ENCODE results near the gene CSTPP1. TPM values are rescaled to one million over a fixed set of nuclear protein-coding genes. Genes with fewer than 3 reads are reported as not detected.

Gene CSTPP1
- total RNA-seq, 4 donors from 2014 or later, result 4.9 to 33.8 (median 19.5) TPM

DNA sequence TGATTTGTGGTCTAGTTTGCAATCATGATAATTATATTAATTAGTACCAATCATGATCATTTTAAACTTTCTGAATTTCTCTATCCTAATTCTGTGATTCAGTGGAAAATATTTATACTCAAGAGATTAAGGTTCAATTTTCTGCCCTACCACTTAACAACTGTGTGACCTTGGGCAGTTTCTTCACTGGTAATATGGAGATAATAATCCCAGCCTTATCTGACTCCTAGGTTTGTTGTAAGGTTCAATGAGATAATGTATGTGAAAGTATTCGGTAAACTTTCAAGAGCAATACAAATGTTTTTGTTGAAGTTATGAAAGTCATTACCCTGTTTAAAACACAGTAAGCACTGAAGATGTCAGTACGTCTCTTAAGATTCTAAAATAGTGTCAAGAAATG lies 36.3 kb downstream of the CSTPP1 start:
- no peaks in the 10 kb centered on the region for H3K36me3 ChIP-seq
- no peaks in the 10 kb centered on the region for H3K27me3 ChIP-seq
- no peak for DNase-seq
- no peak overlapping the region for H3K4me3 ChIP-seq
- TF ChIP-seq POLR2A (IDR thresholded peaks at IDR 0.05), result no peak
- TF ChIP-seq, protein P1, sequence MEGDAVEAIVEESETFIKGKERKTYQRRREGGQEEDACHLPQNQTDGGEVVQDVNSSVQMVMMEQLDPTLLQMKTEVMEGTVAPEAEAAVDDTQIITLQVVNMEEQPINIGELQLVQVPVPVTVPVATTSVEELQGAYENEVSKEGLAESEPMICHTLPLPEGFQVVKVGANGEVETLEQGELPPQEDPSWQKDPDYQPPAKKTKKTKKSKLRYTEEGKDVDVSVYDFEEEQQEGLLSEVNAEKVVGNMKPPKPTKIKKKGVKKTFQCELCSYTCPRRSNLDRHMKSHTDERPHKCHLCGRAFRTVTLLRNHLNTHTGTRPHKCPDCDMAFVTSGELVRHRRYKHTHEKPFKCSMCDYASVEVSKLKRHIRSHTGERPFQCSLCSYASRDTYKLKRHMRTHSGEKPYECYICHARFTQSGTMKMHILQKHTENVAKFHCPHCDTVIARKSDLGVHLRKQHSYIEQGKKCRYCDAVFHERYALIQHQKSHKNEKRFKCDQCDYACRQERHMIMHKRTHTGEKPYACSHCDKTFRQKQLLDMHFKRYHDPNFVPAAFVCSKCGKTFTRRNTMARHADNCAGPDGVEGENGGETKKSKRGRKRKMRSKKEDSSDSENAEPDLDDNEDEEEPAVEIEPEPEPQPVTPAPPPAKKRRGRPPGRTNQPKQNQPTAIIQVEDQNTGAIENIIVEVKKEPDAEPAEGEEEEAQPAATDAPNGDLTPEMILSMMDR (IDR thresholded peaks at IDR 0.05), result no peak
- no peaks in the 10 kb centered on the region for H3K4me1 ChIP-seq
- intact Hi-C loops (cut with DNase I; ENCODE audit: low total_unique reads), result no loop called here
- no peaks in the 10 kb centered on the region for H3K9me3 ChIP-seq
- no peak overlapping the region for H3K27ac ChIP-seq

DNA sequence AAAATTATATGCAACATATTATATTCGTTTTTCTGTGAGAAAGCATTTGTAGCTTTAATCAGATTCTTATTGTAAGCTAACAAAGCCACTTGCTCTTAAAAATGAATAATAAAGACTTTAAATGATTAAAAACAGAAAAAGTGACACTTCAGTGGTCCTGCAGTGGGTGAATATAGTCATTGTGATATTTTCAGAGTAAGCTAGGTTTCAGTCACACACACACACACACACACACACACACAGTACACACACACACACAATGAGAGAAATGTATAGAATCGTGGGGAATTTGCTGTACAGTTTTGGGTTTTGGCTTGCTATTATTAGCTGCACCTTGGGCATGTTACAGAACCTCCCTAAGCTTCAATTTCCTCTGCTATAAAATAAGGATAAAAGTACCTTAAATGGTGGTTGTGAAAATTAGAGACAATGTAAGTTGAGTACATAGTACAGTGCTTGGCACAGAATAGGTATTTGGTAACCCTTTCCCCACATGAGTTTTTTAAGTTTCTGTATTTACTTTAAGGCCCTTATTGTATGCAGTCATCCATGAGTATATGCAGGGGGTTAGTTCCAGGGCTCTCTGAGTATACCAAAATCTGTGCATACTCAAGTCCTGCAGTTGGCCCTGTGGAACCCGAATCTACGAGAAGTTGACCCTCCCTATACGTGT lies 39.8 kb downstream of the CSTPP1 start:
- Histone ChIP-seq H3K9me3 (no peaks in the 10 kb centered on the region), H3K4me3 (no peak overlapping the region), H3K27me3 (no peaks in the 10 kb centered on the region), H3K4me1 (no peaks in the 10 kb centered on the region), H3K27ac (no peak overlapping the region), H3K36me3 (no peaks in the 10 kb centered on the region)
- no peak for DNase-seq
- intact Hi-C loops (cut with DNase I; ENCODE audit: low total_unique reads), result no loop called here
- TF ChIP-seq, protein P1 (IDR thresholded peaks at IDR 0.05), result no peak
- no peak for TF ChIP-seq POLR2A (IDR thresholded peaks at IDR 0.05)

DNA sequence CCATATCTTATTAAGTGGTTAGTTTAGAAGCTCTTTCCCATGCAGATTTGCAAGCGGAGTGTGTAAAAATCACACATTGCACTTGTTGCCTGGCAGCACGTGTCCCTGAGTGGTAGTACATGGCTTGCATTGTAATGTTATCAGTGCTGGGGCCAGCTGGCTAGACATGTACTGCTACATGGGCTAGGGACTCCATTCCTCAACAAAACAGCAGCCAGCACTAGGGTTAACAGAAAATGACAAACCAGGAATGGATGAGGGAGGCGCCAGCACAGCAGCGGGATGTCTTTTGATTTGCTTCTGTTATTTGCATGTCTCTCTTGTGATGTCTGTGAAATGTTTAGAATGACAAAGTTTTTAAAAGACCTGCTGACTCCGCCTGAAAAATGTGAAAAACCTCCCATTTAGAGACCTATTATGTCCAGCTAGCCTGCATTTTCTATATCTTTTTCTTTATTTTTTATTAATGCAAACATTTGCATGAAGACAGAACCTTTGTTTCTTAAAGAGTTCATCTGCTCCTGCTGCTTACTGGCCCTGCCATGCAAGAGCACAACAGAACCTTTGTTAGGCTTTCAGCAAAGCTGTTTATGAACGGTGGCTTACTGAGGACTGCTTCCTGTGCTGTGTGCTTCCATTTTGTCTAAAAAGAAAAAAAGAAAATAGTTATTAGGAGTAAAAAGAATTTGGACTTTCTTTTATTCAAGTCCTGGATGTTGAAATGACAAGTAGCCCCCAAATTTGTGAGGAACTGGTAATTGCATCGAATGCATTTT lies 40.7 kb downstream of the CSTPP1 start:
- H3K27me3 ChIP-seq, result no peaks in the 10 kb centered on the region
- intact Hi-C loops (cut with DNase I; ENCODE audit: low total_unique reads), result no loop called here
- TF ChIP-seq, protein P1 (IDR thresholded peaks at IDR 0.05), result no peak
- TF ChIP-seq POLR2A (IDR thresholded peaks at IDR 0.05), result no peak
- H3K9me3 ChIP-seq, result no peaks in the 10 kb centered on the region
- DNase-seq, result no peak
- no peak overlapping the region for H3K27ac ChIP-seq
- no peak overlapping the region for H3K4me3 ChIP-seq
- no peaks in the 10 kb centered on the region for H3K4me1 ChIP-seq
- no peaks in the 10 kb centered on the region for H3K36me3 ChIP-seq

DNA sequence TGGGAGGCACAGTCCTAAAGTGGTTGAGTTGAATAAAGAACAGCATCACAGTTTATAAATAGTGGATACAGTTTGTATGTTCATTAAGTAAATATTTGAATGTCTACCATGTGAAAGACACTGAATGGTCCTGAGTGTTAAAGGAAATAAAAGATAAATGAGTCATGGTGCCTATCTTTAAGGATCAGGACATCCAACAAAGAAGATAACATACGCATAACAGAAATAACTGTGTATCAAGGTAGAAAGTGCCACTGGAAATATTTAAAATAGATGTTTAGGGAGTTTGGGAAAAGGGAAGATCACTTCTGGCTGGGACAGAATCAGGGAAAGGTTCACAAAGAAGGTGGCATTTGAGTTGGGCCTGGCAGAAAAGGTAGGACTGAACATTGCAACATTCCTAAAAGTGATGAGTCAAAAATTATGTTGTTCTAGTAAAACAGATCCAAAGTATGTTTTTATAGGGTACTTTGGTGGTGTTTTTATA lies 41.5 kb downstream of the CSTPP1 start:
- intact Hi-C loops (cut with DNase I; ENCODE audit: low total_unique reads), result no loop called here

More for the DNA sequence above, 41.5 kb downstream of the CSTPP1 start:
- no peaks in the 10 kb centered on the region for H3K4me1 ChIP-seq
- H3K27ac ChIP-seq, result no peak overlapping the region
- no peaks in the 10 kb centered on the region for H3K27me3 ChIP-seq
- H3K9me3 ChIP-seq, result no peaks in the 10 kb centered on the region
- DNase-seq, result no peak
- H3K4me3 ChIP-seq, result no peak overlapping the region
- H3K36me3 ChIP-seq, result no peaks in the 10 kb centered on the region
- no peak for TF ChIP-seq POLR2A (IDR thresholded peaks at IDR 0.05)
- TF ChIP-seq, protein P1 (IDR thresholded peaks at IDR 0.05), result no peak
